Activated CD8-positive, alpha-beta memory T cell treated with anti-CD3 and anti-CD28 coated beads, Interleukin-2, amount 50 U/mL, for 24 hours (primary cell): ENCODE measurements around the gene HOXB8.

ENCODE experiments used
- DNase-seq: peaks from one replicate; pipeline ENCODE4 v3.0.0-alpha.2; 2020; ENCODE audit errors: extremely low read depth

The HOXB8 gene

GRCh38 chr17:48624544-48625494 is 9.7 kb upstream of the HOXB8 start:
- no peak for DNase-seq

- no peak for DNase-seq
These were observed 9.0 kb upstream of the HOXB8 start for GRCh38 chr17:48624118-48624517.

GRCh38 chr17:48623583-48623982 is 8.5 kb upstream of the HOXB8 start:
- DNase-seq, result no peak

DNA sequence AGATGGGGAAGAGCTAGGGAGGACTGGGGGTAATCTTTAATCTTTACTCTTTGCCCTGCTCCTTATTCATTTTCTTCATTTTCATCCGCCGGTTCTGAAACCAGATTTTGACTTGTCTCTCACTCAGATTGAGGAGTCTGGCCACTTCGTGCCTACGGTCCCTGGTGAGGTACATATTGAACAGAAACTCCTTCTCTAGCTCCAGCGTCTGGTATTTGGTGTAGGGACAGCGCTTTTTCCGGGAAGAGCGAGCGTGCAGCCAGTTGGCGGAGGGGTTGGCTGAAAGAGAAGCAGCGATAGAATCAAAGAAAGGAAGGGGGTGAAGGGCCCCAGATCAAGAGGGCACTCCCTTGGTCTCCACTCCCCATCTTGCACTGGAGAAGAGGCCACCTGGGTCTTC is 7.8 kb upstream of the HOXB8 start:
- no peak for DNase-seq

DNA sequence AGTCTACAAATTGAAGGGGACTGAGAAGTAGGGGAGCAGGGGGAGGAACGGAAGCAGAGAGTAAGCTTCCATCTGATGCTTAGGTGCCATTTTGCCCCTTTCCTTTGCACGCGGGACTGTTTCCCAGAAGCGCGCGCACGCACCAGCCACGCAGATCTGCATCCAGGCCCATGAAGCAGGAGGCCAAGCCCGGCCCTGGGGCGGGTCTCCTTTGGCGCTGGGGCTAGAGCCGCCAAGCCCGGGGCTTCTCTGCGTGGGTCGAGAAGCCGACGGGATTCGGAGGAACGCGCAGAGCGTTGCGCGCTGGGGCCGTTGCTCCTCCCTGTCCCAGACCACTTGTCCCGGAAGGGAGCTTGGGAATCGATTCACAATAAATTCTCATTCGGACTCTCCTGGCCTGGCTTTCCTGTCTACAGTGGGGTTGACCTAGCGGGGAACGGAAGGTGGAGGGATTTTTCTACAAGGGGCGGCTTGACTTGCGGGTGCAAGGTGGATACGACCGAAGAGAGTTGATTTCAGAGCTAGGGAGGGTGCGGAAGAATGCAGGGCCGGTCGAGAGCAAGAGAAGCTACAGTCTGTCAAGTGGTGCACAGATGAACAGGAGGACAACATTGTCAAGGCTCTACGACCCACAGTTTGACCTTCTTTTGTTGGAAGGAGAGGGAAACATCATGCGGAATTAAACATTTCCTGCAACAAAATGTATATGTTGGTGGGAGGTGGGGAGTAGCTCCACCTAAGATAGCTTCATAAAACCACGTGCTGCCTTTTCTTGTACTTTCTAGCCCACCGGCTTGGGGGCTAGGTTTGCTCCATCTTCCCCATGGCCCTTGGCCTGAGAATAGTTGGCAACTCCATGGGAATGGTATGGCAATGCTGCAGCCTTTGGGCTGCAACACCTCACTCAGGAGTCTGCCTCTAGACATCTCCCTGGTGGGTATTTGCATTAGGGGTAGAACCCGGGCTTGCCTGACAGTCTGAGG is 6.6 kb upstream of the HOXB8 start:
- no peak for DNase-seq

GRCh38 chr17:48620461-48621139 is 5.5 kb upstream of the HOXB8 start:
- DNase-seq, result no peak

DNA sequence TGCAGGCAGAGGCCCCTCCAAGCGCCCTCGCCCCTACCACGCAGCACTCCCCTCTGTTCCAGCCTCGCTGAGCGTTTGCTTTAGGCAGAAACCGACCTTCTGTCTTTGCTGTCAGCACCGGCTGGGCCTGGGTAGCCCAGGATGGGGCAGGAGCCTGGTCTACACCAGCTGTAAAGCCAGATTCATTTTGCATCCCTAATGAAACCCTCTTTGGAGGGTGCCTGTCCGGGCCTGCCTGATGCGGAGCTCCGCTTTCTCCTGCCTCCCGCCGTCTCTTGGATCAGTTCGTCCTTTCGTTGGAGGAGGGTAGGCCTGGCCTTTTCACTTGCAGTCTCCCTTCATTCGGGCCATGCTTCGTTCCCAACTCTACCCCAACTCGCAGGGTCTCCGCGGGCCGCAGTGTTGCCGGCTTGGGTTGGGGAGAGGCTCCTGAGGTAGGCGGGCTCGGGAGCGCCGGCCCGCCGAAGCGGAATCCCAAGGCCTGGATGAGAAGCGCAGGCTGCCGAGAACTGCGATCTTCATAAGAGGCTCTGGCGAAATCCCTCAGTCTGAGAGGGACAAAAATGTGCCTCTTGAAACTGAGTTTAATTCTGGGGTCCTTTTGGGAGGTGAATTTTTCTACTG is 4.8 kb upstream of the HOXB8 start:
- no peak for DNase-seq

- DNase-seq, result peak; percentile 61
These were observed 3.3 kb upstream of the HOXB8 start for GRCh38 chr17:48618256-48618896.

DNA sequence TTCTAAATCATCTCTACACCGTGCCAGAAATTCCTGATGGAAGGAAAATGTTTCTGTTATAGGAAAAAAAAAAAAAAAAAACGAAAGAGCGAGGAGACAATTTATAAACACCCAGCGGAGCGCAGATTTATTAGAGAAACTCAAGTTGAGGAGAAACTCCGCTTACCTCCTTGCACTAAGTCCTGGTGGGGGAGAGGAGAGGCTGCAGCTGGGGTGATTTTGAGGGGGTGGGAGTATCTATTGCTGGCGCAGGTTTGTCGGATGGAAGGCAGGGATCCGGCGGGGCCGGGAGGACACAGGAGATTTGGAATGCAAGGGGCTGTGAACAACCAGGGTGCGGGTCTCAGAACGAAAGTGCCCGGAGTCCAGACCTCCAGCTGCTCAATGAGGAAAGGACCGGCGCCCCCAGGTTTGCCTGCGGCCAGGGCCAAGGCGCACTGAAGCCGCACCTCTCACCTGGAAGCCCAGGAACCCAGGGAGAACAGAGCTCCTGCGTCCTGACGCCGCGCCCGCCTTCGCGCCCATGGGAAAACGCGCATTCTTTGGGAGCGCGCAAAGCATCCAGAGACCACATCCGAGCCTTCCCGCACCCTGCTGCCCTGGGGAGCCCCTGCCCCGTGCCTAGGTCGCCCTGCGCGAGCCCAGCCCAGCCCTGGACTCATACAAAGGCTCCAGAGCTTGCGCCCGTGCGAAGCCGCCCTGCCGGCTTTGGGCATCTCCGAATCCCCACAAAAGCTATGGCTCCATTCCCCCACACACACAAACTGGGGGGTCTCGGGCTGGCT is 2.6 kb upstream of the HOXB8 start:
- DNase-seq, result no peak

- DNase-seq, result no peak
These were observed 1.8 kb upstream of the HOXB8 start for GRCh38 chr17:48616717-48617470.

DNA sequence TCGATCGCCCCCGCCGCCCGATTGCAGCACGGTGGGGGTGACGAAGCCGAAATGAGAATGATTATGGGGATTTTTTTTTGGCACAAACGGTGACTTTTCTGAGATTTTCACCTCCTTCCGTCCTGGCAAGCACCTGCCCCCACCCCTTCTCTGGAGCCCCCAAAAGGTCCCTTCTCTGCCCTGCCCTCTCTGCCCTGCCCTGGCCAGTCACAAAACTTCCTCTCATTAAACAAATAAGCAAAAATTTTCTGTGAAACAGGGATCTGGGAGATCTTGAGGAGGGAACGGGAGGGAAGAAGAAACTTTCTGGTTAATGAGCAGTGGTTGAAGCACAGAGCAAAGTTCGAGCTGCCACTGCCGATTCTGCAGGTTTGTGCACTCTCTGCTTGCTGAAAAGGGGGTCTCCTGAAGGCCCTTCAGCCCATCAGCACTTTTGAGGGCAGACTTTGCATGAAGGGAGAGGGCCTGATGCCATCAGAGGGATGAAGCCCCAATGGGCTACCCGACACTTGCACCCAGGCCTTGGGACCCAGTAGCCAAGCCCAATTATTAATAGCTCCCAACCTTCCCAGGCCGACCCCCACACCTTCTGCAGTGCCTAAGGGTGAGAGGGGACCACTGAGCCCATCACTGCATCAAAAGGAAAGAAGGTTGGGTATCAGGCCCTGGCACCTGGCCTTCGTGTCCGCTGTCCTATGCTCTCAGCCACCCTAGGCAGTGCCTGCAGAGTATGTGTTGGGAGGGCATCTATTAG is 1.0 kb upstream of the HOXB8 start:
- no peak for DNase-seq

DNA sequence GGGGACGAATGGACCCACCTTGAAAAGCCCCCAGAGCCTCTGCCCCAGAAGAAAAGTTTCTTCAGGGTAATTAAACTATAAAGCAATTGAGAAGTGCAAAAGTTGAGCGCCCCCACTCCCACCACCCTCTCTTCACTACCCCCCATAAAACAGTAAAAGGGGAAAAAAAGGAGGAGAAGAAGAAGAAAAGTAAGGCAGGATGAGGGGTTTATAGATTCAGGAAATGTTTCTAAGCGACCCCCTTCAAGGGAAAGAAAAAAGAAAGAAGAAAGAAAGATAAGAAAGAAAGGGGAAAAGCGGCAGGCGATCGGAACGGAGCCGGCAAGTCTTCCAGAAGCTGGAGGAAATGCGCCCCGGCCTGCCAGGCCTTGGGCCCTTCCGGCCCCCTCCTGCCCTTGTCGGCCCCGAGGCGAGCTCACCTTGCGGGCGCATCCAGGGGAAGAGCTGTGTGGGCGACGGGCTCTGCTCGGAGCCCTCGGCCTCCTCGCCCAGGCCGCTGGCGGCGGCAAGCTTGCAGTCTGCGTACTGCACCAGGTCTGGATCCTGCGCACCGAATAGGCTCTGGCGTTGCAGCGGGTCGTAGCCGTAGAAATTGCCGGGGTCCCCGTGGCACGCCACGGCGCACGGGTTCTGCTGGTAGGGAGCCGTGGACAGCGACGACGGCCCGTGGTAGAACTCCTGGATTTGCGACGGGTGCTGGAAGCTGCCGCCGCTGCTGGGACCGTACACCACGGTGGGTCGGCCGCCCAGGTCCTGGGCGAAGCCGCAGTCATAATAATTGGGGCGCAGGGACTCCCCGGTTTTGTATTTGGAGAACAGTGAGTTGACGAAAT is 1.0 kb downstream of the HOXB8 start:
- DNase-seq, result no peak

DNA sequence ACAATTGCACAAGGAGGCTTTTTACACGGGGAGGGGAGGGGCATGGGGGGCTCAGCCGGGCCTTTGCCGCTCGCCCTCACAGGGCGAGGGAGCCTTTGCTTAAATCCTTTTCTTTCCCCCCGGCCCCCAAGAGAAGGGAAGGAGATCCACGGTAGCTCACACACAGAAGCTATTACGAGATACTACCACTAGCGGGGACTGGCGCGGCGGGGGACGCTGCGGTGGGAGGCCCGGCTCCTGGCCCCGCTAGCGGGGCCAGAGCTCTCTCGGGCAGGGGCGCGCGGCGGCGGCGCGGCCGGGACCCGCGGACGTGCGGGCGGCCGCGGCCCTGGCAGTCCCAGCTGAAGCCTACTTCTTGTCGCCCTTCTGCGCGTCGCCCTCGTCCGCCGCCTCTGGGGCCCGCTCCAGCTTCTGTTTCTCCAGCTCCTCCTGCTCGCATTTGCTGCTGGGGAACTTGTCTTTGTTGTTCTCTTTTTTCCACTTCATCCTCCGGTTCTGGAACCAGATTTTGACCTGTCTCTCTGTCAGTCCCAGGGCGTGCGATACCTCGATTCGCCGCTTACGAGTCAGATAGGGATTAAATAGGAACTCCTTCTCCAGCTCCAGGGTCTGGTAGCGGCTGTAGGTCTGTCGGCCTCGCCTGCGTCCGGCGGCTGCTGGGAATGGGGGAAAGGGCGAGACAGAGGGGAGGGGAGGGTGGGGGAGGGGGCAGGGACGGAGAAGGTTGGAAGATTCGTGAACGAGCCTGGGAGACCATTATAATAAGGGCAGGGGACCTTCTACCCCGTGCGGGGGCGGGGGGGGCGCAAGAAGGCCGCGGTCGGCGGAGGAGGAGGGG is 2.0 kb downstream of the HOXB8 start:
- DNase-seq, result no peak

DNA sequence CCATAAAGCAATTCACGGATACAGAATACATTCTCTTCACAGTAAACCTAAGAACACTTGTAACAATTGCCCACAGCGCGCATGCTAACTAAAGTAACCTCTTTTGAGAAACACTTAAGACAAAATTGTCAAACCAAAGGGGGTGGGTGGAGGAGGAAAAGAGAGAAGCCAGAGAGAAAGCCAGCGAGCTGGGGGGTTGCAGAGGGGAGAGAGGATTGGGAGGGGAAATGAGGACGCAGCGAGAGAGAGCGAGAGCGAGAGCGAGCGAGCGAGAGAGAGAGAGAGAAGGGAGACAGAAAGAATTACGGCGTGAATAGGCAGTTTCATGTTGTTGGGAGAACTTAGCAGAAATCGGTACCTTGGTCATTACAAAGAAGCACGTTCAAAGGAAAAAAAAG is 2.6 kb downstream of the HOXB8 start:
- DNase-seq, result no peak

DNA sequence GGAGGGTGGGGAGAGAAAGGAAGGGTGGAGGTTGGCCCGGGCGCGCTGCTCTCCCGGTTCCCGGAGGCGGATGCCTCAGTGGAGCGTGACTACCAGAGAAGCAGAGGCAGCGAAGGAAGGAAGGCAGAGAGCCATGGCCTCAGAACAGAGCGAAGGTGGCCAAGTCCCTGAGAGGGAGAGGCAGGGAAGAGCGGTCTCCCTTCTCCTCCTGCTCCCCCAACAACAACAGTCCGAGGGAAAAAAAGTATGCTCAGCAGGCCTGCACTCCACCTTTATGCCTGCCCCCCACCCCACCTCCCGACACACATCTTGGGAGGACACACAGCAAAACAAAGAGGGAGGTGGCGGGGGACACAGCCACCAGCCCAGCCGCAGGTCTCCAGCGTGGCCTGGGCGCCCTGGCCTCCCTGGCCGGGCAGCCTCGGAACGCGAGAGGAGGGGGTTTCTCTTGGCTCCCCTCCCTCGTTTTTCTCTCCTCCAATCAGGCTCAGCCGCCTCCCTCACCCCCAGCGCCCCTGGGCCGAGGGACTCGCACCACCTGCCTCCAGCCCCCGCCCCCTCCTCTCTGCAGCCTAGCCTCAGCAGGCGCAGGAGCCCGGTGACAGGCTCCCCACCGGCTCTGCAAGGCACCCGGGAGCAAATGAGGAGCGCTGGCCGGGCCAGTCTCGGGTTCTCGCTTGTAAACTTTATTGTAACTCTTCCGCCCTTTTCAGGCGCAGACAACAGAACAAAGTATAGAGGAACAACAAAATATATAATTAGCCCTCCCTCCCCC is 3.2 kb downstream of the HOXB8 start:
- no peak for DNase-seq

- DNase-seq, result no peak
These were observed 3.9 kb downstream of the HOXB8 start for GRCh38 chr17:48611213-48611612.
